ENCODE measurements around the gene NBAS. TPM values are rescaled to one million over a fixed set of nuclear protein-coding genes. Genes with fewer than 3 reads are reported as not detected.

Gene NBAS
- polyA plus RNA-seq, 1 donor (not counting 4 experiments of a cell fraction or from before 2014, with no cell fraction given), result 27.9 TPM

GRCh38 chr2:15565994-15566671, 5.0 kb upstream of the NBAS start:
- no peaks in the 10 kb centered on the region for H3K79me2 ChIP-seq (ENCODE audit: control insufficient read depth, insufficient read depth, low read length)
- peaks cover 4% of the 10 kb centered on the region for H3K4me1 ChIP-seq (ENCODE audit: control insufficient read depth, extremely low read depth, insufficient read depth, low read length)
- H3K9ac ChIP-seq (ENCODE audit: control insufficient read depth, extremely low read depth, insufficient read depth, low read length), result no peak overlapping the region
- no peak overlapping the region for H3K4me3 ChIP-seq (ENCODE audit: control insufficient read depth in 2 of 3, extremely low read depth in 1 of 3, insufficient read depth in 2 of 3, low read depth in 1 of 3, low read length in 3 of 3)
- H3K4me2 ChIP-seq (ENCODE audit: control insufficient read depth, extremely low read depth, insufficient read depth, low read depth, low read length), result no peak overlapping the region
- no peaks in the 10 kb centered on the region for H4K20me1 ChIP-seq (ENCODE audit: control insufficient read depth, extremely low read depth, insufficient read depth, low read length)
- dilution Hi-C loops (cut with MboI; ENCODE audit: extremely low pct_ligation_motif_present, low sequenced_read_pairs), result no loop called here
- H3K9me3 ChIP-seq (ENCODE audit: control insufficient read depth, low read depth, low read length), result no peaks in the 10 kb centered on the region
- H3K9me1 ChIP-seq (ENCODE audit: control insufficient read depth, extremely low read depth, insufficient read depth, low read length), result no peaks in the 10 kb centered on the region
- no peak for DNase-seq (ENCODE audit: low read depth, low spot score)
- no peaks in the 10 kb centered on the region for H3K27me3 ChIP-seq (ENCODE audit: control insufficient read depth, extremely low read depth, insufficient read depth, low read length)
- no peak overlapping the region for H3K27ac ChIP-seq (ENCODE audit: control insufficient read depth, insufficient read depth, low read length)
- TF ChIP-seq EZH2 (IDR thresholded peaks at IDR 0.05; ENCODE audit: low read length) (no peak), CTCF (optimal IDR thresholded peaks at IDR 0.05 in 1 of 3, IDR thresholded peaks at IDR 0.05 in 1 of 3, conservative IDR thresholded peaks at IDR 0.05 in 1 of 3; ENCODE audit: extremely low read depth in 1 of 3, insufficient read depth in 2 of 3, low read length in 3 of 3) (no peak)
- no peak overlapping the region for H2AFZ ChIP-seq (ENCODE audit: control insufficient read depth, low read length)
- FAIRE-seq, result no peak
- no peaks in the 10 kb centered on the region for H3K36me3 ChIP-seq (ENCODE audit: control insufficient read depth in 2 of 2, extremely low read depth in 1 of 2, insufficient read depth in 2 of 2, low read length in 2 of 2)

GRCh38 chr2:15565392-15565791, 4.3 kb upstream of the NBAS start:
- Histone ChIP-seq H3K9me3 (ENCODE audit: control insufficient read depth, low read depth, low read length) (no peaks in the 10 kb centered on the region), H3K79me2 (ENCODE audit: control insufficient read depth, insufficient read depth, low read length) (peaks cover 7% of the 10 kb centered on the region), H3K4me3 (ENCODE audit: control insufficient read depth in 2 of 3, extremely low read depth in 1 of 3, insufficient read depth in 2 of 3, low read depth in 1 of 3, low read length in 3 of 3) (no peak overlapping the region), H3K27me3 (ENCODE audit: control insufficient read depth, extremely low read depth, insufficient read depth, low read length) (no peaks in the 10 kb centered on the region), H3K9ac (ENCODE audit: control insufficient read depth, extremely low read depth, insufficient read depth, low read length) (no peak overlapping the region), H2AFZ (ENCODE audit: control insufficient read depth, low read length) (no peak overlapping the region), H3K27ac (ENCODE audit: control insufficient read depth, insufficient read depth, low read length) (no peak overlapping the region), H3K4me1 (ENCODE audit: control insufficient read depth, extremely low read depth, insufficient read depth, low read length) (peaks cover 4% of the 10 kb centered on the region), H4K20me1 (ENCODE audit: control insufficient read depth, extremely low read depth, insufficient read depth, low read length) (no peaks in the 10 kb centered on the region), H3K36me3 (ENCODE audit: control insufficient read depth in 2 of 2, extremely low read depth in 1 of 2, insufficient read depth in 2 of 2, low read length in 2 of 2) (no peaks in the 10 kb centered on the region), H3K4me2 (ENCODE audit: control insufficient read depth, extremely low read depth, insufficient read depth, low read depth, low read length) (no peak overlapping the region), H3K9me1 (ENCODE audit: control insufficient read depth, extremely low read depth, insufficient read depth, low read length) (no peaks in the 10 kb centered on the region)
- DNase-seq (ENCODE audit: low read depth, low spot score) (no peak), FAIRE-seq (no peak)
- TF ChIP-seq EZH2 (IDR thresholded peaks at IDR 0.05; ENCODE audit: low read length) (no peak), CTCF (optimal IDR thresholded peaks at IDR 0.05 in 1 of 3, IDR thresholded peaks at IDR 0.05 in 1 of 3, conservative IDR thresholded peaks at IDR 0.05 in 1 of 3; ENCODE audit: extremely low read depth in 1 of 3, insufficient read depth in 2 of 3, low read length in 3 of 3) (no peak)
- dilution Hi-C loops (cut with MboI; ENCODE audit: extremely low pct_ligation_motif_present, low sequenced_read_pairs), result no loop called here

Data from keratinocyte (primary cell).